HT1080 (cell line): ENCODE data around the gene NET1. TPM values are rescaled to one million over a fixed set of nuclear protein-coding genes. Genes with fewer than 3 reads are reported as not detected.
"Not testable (repeated sequence)": the region's sequence is repeated elsewhere in the genome, so short reads cannot be mapped to it uniquely, and the experiment has no call there.

Experiments used
- DNase-seq: peaks from one replicate; pipeline ENCODE4 v3.0.0-alpha.2; 2015; ENCODE audit warnings: low read depth
- total RNA-seq: library from RNA; depleted of rRNA; stranded (reverse); fragments of >200 nt; shearing (Covaris generic); gene quantifications from 2 replicates; pipeline ENCODE4 v1.2.3, GENCODE V29; 2014

Gene NET1
- total RNA-seq, 1 experiment from 2014 or later = 58.3 TPM

GRCh38 chr10:5461914-5462840 lies 49.8 kb downstream of the NET1 start:
- no peak for DNase-seq

- no peak for DNase-seq
Observed at GRCh38 chr10:5462841-5463293, 50.5 kb downstream of the NET1 start.

DNA sequence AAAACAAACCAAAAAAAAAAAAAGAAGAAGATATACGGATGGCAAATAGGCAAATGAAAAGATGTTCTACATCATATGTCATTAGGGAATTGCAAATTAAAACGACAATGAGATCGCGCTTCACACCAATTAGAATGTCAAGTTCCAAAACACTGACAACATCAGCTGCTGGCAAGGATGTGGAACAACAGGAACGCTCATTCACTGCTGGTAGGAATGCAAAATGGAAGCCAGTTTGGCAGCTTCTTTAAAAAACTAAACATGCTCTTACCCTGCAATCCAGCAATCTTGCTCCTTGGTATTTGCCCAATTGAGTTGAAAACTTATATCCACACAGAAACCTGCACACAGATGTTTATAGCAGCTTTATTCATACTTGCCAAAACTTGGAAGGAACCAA lies 52.2 kb downstream of the NET1 start:
- DNase-seq = no peak

GRCh38 chr10:5465976-5466450 lies 53.7 kb downstream of the NET1 start:
- DNase-seq = no peak

DNA sequence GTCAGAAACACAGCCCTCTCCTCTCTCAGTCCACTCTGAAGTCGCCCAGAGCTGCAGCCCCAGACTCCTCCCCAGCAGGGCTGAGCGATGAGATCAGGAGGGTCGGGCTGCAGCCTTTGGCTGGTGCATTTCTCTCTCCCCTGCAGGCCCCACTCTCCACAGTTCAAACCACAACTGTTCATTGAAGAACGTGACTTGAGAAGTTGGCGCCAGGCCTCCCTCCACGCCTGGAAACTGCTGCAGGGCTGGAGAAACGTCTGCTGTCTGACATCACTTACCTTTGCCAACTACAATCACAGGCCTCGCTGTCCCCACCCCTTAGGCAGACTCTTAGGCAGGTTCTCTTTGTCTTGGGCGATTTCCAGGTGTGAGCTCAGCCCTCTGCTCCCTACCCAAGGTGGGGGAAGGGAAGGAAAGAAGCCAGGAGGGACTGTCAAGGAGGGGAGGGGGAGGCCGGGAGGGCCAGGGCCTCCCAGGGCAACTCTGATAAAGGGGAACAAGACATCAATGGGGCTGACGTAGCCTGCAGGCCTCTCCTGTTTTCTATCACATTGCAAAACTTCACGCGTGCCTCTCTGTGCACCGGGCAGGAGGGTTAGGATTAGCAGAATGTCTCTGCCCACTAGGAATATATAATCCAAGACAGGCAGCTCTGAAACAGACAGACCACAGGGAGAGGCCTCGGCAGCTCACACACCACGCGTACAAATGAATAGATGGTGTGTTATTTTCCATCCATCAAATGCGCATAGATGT lies 54.3 kb downstream of the NET1 start:
- DNase-seq = peak; percentile 31

GRCh38 chr10:5467207-5467535 lies 54.8 kb downstream of the NET1 start:
- DNase-seq = no peak

DNA sequence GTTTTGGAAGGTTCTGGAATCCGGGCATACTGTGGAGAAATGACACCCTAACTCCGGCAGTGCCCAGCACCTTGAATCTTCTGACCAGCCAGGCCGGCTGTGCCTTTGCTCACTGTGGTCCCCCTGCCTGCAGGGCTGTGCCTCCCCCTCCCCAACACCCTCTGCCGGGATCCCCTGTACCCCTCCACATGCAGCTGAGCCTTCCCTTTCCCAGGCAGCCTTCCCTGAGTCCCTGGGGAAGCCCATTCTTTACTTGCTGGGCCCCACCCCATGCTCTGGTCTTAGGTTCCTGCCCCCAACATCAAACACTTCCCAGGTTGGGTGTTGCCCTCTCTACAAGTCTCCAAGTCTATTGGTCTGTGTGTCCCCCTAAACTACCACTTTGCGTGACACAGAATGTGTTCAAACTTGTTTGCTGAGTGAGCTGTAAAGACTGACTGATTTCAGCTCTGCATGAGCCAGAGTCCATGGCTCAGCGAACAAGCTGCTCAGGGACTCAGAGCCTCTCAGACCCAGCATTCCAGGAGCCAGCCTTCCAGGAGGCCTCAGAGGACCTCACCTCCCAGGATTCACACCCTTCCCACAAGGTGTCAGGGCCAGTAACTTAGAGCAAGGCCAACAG lies 55.4 kb downstream of the NET1 start:
- DNase-seq = no peak

DNA sequence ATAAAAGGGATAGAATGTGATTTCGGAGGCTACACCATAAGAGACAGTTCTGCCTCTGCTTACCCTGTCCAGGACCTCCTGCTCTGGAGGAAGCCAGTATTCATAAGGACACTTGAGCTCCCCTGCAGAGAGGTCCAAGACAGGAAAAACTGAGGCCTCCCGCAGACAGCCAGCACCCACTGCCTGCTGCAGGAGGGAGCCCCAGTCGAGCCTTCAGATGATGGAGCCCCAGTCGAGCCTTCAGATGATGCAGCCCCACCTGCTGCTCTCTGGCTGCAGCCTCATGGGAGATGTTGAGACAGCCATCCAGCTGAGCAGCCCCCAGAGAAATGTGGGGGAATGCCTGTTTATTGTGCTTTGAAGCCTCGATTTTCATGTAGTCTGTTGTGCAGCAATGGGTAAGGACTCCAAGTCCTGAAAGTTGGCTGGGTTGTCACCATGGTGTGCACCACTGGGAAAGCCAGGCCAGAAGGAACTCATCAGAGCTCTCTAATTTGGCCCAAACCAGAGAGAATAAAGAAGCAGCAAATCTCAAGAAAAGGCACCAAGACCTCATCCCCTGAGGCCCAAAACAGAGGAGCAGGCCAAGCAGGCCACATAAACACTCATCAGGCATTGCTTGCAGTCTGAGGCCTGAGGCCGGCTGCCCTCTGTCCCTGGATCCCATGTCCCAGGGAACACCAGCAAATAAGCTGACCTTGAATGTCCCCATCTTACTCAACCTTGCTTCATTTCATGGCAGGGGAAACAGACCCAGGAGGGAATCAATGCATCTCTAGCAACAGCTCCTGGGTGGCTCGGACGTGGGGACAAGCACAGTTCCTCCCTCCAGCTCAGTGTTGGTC lies 56.1 kb downstream of the NET1 start:
- no peak for DNase-seq

DNA sequence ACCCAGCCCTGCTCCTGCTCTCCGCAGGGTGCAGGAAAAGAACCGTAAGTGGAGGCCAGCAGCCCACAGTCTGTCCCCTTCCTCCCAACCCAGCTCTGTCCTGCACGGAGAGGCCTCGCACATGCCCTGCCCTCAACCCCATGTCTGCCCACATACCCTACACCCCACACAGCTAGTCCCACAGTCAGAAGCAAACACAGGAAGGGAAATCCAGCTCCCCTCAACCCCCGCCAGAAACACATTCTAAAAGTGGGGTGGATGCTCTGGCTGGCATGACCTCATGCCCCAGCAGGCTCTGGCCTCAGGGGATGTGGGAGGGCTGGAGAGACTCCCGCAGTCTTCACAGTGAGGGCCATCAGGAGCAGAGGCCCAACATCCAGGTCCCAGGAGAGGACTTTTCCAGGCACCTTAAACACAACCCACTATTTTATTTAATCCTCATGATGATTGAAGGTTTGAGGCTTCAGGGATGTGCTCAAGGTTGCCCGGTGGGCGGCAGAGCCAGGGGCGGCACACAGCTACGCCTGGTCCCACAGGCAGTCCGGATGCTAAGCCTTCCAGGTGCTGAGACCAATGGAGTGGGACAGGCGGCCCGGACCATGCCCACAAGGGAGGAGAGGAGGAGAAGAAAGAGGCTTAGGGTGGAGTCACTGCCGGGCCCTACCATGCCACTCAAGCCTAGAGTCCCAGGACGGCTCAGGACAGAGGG lies 57.1 kb downstream of the NET1 start:
- DNase-seq = no peak

- DNase-seq = no peak
Observed at GRCh38 chr10:5470062-5470751, 57.9 kb downstream of the NET1 start.

DNA sequence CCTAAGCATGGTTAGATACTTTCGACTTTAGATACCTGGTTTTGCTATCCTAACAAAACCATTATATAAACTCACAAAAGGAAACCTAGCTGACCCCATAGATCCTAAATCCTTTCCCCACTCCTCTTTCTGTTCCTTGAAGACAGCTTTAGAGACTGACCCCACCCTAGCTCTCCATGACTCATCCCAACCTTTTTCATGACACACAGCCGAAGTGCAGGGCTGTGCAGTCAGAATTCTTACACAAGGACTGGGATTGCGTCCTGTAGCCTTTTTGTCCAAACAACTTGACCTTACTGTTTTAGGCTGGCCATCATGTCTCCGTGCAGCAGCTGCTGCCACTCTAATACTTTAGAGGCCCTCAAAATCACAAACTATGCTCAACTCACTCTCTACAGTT lies 62.3 kb downstream of the NET1 start:
- DNase-seq = peak; percentile 31

- DNase-seq = not testable (repeated sequence)
Observed at GRCh38 chr10:5475088-5475487, 62.7 kb downstream of the NET1 start.

DNA sequence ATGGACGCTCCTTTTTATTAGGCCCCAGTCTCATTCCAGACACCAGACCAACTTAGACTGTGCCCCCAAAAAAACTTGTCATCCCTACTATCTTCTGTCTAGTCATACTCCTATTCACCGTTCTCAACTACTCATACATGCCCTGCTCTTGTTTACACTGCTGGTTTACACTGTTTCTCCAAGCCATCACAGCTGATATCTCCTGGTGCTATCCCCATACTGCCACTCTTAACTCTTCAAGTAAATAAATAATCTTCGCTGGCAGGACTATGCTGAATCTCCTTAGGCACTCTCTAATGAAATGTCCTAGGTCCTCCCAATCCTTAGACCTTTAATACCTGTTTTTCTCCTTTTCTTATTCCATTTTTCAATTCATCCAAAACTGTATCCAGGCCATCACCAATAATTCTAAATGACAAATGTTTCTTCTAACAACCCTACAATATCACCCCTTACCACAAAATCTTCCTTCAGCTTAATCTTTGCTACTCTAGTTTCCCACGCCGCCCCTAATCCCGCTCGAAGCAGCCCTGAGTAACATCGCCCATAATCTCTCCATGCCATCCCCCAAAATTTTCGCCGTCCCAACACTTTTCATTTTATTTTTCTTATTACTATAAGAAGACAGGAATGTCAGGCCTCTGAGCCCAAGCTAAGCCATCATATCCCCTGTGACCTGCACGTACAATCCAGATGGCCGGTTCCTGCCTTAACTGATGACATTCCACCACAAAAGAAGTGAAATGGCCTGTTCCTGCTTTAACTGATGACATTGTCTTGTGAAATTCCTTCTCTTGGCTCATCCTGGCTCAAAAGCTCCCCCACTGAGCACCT lies 63.8 kb downstream of the NET1 start:
- not testable (repeated sequence) for DNase-seq

DNA sequence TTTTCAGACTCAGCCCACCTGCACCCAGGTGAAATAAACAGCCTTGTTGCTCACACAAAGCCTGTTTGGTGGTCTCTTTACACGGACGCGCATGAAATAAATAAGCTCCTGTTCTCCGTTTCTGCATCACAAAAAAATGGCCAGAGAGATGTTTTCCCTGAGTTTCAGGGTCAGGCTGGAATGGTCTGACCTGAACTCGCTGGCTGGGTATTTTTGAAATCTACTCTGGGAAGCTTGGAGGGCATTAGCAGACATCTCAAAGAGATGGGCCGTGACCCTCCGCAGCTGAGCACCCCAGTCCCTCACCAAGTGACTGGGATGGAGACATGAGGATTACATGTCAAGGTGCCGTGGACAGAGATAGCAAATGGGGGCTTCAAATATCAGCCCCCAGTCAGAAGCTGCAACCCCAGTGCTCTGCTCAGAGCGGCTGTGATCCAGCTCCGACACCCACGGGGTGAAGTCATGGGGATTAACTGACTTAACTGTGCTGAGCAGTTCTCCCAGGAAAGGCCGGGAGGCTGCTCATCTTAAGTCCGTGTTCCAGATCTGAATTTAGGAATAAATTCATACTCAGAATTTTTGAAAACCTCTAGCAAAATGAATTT lies 64.7 kb downstream of the NET1 start:
- no peak for DNase-seq

GRCh38 chr10:5477948-5478693 lies 65.8 kb downstream of the NET1 start:
- DNase-seq = no peak

DNA sequence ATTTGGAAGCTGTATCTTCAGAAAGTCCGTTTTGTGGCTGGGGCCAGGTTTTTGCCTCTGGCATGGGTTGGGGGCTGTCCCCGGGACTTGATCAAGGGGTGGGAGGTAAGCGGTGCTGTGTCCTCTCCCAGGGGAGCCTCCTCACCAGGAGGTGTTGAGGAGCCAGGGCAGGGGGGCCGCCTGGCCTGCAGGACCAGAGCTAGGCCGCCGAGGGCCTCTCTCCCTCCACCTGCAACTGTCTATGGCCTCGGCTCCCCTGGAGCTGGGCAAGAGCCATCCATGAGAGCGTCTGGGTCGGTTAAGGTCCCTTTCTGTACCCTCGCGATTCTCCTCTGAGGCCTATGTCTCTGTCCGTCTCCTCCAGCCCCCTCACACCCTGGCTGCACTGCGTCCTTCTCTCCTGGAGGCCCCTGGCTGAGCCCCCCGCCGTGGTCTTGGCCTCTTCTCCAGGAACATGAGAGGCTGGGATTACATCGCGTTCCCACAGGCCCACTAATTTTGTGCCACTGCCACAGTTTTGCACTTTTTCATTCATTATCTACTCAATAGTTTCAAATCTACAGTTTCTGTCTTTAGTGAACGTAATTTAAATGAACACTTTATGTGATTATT lies 66.4 kb downstream of the NET1 start:
- DNase-seq = no peak

- DNase-seq = no peak
Observed at GRCh38 chr10:5479481-5480161, 67.3 kb downstream of the NET1 start.
